GM12864 (cell line): ENCODE data around the gene POLR2M.

ENCODE experiments used
- DNase-seq: peaks from one replicate; pipeline ENCODE4 v3.0.0-alpha.2; 2011; ENCODE audit warnings: low read depth
- H3K4me3 ChIP-seq: 2 replicates; pipeline ENCODE4 v1.5.1; 2011; ENCODE audit warnings: mild to moderate bottlenecking, low read depth, low read length, control low read depth
- TF ChIP-seq, protein P1 (sequence below): IDR thresholded peaks from 2 replicates; pipeline ENCODE4 v1.5.1; 2011; ENCODE audit warnings: low read depth, mild to moderate bottlenecking, moderate library complexity, low read length, control low read depth, inconsistent platforms; ENCODE audit errors: missing control alignments

POLR2M gene

DNA sequence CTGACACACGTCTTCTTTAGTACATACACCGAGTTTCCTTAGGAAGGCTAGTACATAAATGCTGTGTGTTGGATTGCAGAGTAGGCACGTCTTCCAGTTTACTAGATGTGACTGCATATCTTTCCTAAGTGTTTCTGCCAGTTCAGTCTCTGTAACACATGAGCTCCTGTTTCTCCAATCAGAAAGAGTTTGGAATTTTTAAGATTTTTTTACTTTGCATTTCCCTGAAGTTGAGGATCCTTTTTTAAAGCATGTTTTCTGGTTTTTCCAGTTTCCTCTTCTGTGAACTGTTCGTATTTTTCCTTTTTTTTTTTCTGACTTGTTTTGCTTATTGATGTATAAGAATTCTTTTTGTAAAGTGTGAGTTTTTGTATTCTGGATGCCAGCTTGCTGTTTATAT lies 7.5 kb upstream of the POLR2M start:
- TF ChIP-seq, protein P1, sequence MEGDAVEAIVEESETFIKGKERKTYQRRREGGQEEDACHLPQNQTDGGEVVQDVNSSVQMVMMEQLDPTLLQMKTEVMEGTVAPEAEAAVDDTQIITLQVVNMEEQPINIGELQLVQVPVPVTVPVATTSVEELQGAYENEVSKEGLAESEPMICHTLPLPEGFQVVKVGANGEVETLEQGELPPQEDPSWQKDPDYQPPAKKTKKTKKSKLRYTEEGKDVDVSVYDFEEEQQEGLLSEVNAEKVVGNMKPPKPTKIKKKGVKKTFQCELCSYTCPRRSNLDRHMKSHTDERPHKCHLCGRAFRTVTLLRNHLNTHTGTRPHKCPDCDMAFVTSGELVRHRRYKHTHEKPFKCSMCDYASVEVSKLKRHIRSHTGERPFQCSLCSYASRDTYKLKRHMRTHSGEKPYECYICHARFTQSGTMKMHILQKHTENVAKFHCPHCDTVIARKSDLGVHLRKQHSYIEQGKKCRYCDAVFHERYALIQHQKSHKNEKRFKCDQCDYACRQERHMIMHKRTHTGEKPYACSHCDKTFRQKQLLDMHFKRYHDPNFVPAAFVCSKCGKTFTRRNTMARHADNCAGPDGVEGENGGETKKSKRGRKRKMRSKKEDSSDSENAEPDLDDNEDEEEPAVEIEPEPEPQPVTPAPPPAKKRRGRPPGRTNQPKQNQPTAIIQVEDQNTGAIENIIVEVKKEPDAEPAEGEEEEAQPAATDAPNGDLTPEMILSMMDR: no peak
- no peak for DNase-seq
- no peak overlapping the region for H3K4me3 ChIP-seq

DNA sequence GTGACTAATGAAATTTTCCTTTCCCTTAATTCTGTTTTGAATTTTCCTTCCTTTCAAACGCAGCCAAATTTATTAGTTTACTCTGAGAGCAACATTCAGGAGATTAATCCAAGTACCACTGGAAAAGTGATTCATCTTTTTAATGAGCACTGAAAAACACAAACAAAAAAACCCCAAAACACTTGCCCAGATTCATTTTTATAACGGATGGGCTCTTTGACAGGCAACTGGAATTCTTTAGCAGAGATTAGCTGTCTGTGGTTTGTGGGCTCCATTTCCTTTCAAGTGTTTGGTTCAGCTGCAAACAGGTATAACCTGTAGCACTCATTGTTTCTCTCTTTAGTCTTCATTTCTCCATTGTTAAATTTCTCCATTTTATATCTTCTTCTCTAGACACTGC lies 3.1 kb upstream of the POLR2M start:
- TF ChIP-seq, protein P1: no peak
- no peak for DNase-seq
- no peak overlapping the region for H3K4me3 ChIP-seq

DNA sequence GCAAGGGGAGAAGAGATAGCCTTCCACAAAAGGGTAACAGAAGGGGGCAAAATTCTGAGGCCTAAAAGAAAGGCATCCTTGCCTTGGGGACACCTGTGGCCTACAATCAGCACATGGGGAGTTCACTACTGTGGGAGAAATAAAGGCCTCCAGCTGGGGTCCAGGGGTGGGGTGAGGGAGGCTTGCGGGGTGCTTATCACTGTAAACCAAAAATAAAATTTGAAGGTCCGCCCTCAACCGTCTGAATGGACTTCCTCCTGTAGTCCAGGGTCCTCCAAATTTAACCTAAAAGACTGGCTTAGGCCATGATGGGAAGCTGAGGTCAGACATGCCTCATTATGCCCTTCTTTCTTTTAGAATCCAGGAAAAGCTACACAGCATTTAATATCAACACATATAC lies 2.1 kb upstream of the POLR2M start:
- no peak for DNase-seq
- TF ChIP-seq, protein P1: no peak
- H3K4me3 ChIP-seq: no peak overlapping the region

DNA sequence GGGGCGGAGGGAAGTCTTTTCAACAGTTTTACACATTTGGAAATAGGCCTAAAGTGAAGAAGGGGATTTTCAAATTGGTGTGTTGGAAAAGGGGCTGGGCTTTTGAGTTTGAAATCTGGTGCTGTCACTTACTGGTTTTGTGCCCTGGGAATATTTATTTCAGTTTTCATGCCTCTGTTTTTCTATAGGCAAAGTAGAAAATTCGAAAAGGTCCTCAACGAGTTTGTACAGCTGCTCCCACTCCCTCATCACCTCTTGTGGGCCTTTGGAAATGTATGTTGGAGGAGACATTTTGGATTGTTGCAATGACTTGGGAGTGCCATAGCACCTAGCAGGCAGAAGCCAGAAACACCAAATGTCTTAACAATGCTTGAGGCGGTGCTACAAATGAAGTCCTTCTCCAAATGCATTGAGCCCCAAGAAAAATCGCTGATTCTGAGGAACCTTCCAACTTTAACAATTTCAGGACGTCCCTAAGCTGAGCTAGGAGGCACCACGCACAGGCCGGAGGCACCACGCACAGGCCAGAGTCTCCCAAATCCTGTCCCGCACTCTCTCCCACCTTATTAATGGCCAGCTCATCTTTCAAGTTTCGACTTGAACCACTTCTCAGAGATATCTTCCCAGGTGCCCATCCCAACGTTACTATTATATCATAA lies 639 bp upstream of the POLR2M start:
- H3K4me3 ChIP-seq: peak overlapping the region; percentile 79
- TF ChIP-seq, protein P1: no peak
- DNase-seq: no peak

DNA sequence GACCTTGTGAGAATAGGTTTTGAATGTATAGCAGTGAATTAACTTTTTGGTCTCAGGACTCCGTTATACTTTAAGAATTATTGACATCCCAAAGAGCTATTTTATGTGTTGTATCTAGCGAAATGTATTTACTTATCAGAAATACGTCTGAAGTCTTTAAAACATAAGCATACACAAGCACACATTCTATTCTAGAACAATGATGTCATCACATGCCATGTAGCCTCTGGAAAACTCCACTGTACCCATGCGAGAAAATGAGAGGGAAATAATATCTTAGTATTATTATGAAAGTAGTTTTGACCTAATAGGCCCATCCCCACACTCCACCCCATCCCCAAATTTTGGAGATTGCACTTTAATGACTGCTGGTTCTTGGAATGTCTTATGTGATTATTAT lies 1.5 kb downstream of the POLR2M start:
- no peak for DNase-seq
- H3K4me3 ChIP-seq: peak overlapping the region; percentile 79
- TF ChIP-seq, protein P1: no peak

DNA sequence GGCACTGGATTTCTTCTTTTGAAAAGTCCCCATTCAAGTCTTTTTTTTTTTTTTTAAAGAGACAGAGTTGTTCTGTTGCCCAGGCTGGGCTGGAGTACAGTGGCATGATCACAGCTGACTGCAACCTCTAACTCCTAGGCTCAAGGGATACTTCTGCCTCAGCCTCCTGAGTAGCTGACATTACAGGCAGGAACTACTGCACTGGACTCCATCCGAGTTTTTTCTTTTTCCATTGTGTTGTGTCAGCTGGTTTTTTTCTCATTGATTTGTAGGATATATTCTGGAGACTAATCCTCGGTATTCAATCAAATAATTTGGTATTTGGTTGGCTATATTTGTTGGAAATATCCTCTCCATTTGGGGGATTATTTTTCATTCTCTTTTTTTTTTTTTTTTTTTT lies 11.8 kb downstream of the POLR2M start:
- DNase-seq: no peak
- TF ChIP-seq, protein P1: no peak
- H3K4me3 ChIP-seq: no peak overlapping the region

DNA sequence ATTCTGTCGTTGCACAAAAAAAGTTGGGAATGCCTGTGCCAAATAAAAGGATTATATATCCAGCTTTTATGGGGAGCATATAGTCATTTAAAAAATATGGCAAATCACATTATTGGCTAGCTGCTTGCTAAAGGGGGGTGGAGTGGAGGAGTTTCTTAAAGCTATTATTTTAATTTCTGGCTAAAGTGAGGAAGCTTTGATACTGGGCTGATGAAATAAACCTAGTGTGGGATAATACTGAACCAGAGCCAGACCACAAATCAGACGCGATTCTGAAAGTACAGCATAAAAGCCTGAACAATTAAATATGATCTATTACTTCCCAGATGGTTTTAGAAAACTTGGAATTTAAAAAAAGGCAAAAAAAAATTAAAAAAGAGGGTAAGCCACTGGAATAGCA lies 14.4 kb downstream of the POLR2M start:
- DNase-seq: no peak
- no peak overlapping the region for H3K4me3 ChIP-seq
- TF ChIP-seq, protein P1: no peak
